ENCODE measurements around the gene PLEKHH1.
"Not testable (repeated sequence)": the region's sequence is repeated elsewhere in the genome, so short reads cannot be mapped to it uniquely, and the experiment has no call there.

The PLEKHH1 gene

GRCh38 chr14:67583711-67584644 is 50.9 kb downstream of the PLEKHH1 start:
- no peak for DNase-seq (ENCODE audit: low spot score)

GRCh38 chr14:67584978-67585377 is 51.9 kb downstream of the PLEKHH1 start:
- no peak for DNase-seq (ENCODE audit: low spot score)

GRCh38 chr14:67586369-67586768 is 53.3 kb downstream of the PLEKHH1 start:
- DNase-seq (ENCODE audit: low spot score), result no peak

- no peak for DNase-seq (ENCODE audit: low spot score)
Measured at GRCh38 chr14:67589204-67589770, 56.2 kb downstream of the PLEKHH1 start.

- DNase-seq (ENCODE audit: low spot score), result not testable (repeated sequence)
Measured at GRCh38 chr14:67593650-67594049, 60.6 kb downstream of the PLEKHH1 start.

GRCh38 chr14:67595392-67595791 is 62.3 kb downstream of the PLEKHH1 start:
- DNase-seq (ENCODE audit: low spot score), result no peak

- DNase-seq (ENCODE audit: low spot score), result peak; percentile 92
Measured at GRCh38 chr14:67599698-67600561, 66.8 kb downstream of the PLEKHH1 start, which contains the start of gene PIGH. Gene PIGH, minus strand, starts transcription at chr14:67600268. Its CDS starts 65 bp downstream, at chr14:67600203.

GRCh38 chr14:67600562-67600974 is 67.5 kb downstream of the PLEKHH1 start:
- not testable (repeated sequence) for DNase-seq (ENCODE audit: low spot score)

GRCh38 chr14:67602076-67602475 is 69.0 kb downstream of the PLEKHH1 start:
- no peak for DNase-seq (ENCODE audit: low spot score)

- DNase-seq (ENCODE audit: low spot score), result no peak
Measured at GRCh38 chr14:67602995-67603545, 70.0 kb downstream of the PLEKHH1 start.

GRCh38 chr14:67607646-67608045 is 74.6 kb downstream of the PLEKHH1 start:
- no peak for DNase-seq (ENCODE audit: low spot score)

- DNase-seq (ENCODE audit: low spot score), result no peak
Measured at GRCh38 chr14:67609642-67610310, 76.7 kb downstream of the PLEKHH1 start.

GRCh38 chr14:67610491-67610890 is 77.4 kb downstream of the PLEKHH1 start:
- no peak for DNase-seq (ENCODE audit: low spot score)

GRCh38 chr14:67618617-67619063 is 85.5 kb downstream of the PLEKHH1 start:
- no peak for DNase-seq (ENCODE audit: low spot score)

- peak; percentile 86 for DNase-seq (ENCODE audit: low spot score)
Measured at GRCh38 chr14:67619446-67620216, 86.5 kb downstream of the PLEKHH1 start, which contains the start of gene ARG2. Gene ARG2, plus strand, starts transcription at chr14:67619920. Its CDS starts 58 bp downstream, at chr14:67619978.

- no peak for DNase-seq (ENCODE audit: low spot score)
Measured at GRCh38 chr14:67620217-67620785, 87.2 kb downstream of the PLEKHH1 start.

- no peak for DNase-seq (ENCODE audit: low spot score)
Measured at GRCh38 chr14:67622675-67623074, 89.6 kb downstream of the PLEKHH1 start.

- DNase-seq (ENCODE audit: low spot score), result no peak
Measured at GRCh38 chr14:67623114-67623513, 90.0 kb downstream of the PLEKHH1 start.

- DNase-seq (ENCODE audit: low spot score), result not testable (repeated sequence)
Measured at GRCh38 chr14:67626131-67626530, 93.0 kb downstream of the PLEKHH1 start.

- DNase-seq (ENCODE audit: low spot score), result no peak
Measured at GRCh38 chr14:67627519-67627918, 94.4 kb downstream of the PLEKHH1 start.

Data from left forelimb (tissue), 1 donor.